H1 (cell line): ENCODE data around the gene SPATA31D1. TPM values are rescaled to one million over a fixed set of nuclear protein-coding genes. Genes with fewer than 3 reads are reported as not detected.

Source experiments
- CTBP2 ChIP-seq: IDR thresholded peaks from 2 replicates; pipeline ENCODE4 v1.7.0; 2011; ENCODE audit warnings: borderline replicate concordance, mild to moderate bottlenecking, moderate library complexity, mixed read lengths, low read length; ENCODE audit not compliant: insufficient read depth, insufficient read length
- EZH2 ChIP-seq: fragments of 200-600 bp; sonication (generic); IDR thresholded peaks from 2 replicates; pipeline ENCODE4 v1.7.1; 2012; ENCODE audit warnings: low read depth, mild to moderate bottlenecking, moderate library complexity, low read length, inconsistent platforms; ENCODE audit not compliant: severe bottlenecking
- GABPA ChIP-seq: IDR thresholded peaks from 2 replicates; pipeline ENCODE4 v1.6.1; 2011; ENCODE audit warnings: mild to moderate bottlenecking, low read length, moderate library complexity, borderline replicate concordance; ENCODE audit not compliant: insufficient read depth
- KDM4A ChIP-seq: IDR thresholded peaks from one replicate; pipeline ENCODE4 v1.7.1; 2012; ENCODE audit warnings: low read depth, mild to moderate bottlenecking, moderate library complexity, low read length, inconsistent platforms; ENCODE audit not compliant: severe bottlenecking
- MAFK ChIP-seq: IDR thresholded peaks from 2 replicates; pipeline ENCODE4 v1.6.1; 2012; ENCODE audit warnings: low read depth, mild to moderate bottlenecking, improper control_type of control experiment, low read length
- POLR2AphosphoS5 ChIP-seq: IDR thresholded peaks from 2 replicates; pipeline ENCODE4 v1.6.1; 2011; ENCODE audit warnings: low read depth, low read length
- polyA plus RNA-seq, 7 experiments: library from polyadenylated mRNA; depleted of rRNA in 3 of 7; stranded (reverse) in 5 of 7; unstranded in 2 of 7; fragments of >200 nt in 5 of 7; fragments of 200-250 nt in 2 of 7; gene quantifications; 1 replicate in 5 of 7; 2 replicates in 1 of 7; 4 replicates in 1 of 7; pipeline versions ENCODE4 v1.2.1 to v1.2.3, GENCODE V29; 2011 to 2013; ENCODE audit warnings: missing spikeins in 2 of 7, mixed read lengths in 2 of 7
- total RNA-seq: library from RNA; stranded (reverse); fragmentation: NEBNext Ultra II Directional; extraction: Animal tissue kit (Norgen Biotek cat#: 25700); gene quantifications from 2 replicates; pipeline ENCODE4 v1.2.1, GENCODE V29; 2021

Gene SPATA31D1
- total and polyA plus RNA-seq, 2 of the 8 experiments (the other 6 are each of a cell fraction or from before 2014, with no cell fraction given), result not detected

GRCh38 chr9:81989700-81990099 is 1.1 kb downstream of the SPATA31D1 start (continued):
- no peak for TF ChIP-seq POLR2AphosphoS5
- TF ChIP-seq CTBP2, result no peak
- TF ChIP-seq MAFK, result no peak
- no peak for TF ChIP-seq EZH2
- no peak for TF ChIP-seq KDM4A
- TF ChIP-seq GABPA, result no peak
